ENCODE results near the gene RFLNA.

RFLNA gene

GRCh38 chr12:124332058-124332672 lies 37.3 kb downstream of the RFLNA start:
- no peak overlapping the region for H3K4me3 ChIP-seq (ENCODE audit: low read depth, low read length)
- DNase-seq (ENCODE audit: low read depth), result no peak

- no peak for DNase-seq (ENCODE audit: low read depth)
- no peak overlapping the region for H3K4me3 ChIP-seq (ENCODE audit: low read depth, low read length)
Measured at GRCh38 chr12:124332900-124333299, 38.0 kb downstream of the RFLNA start.

GRCh38 chr12:124333724-124334123 lies 38.8 kb downstream of the RFLNA start:
- H3K4me3 ChIP-seq (ENCODE audit: low read depth, low read length), result no peak overlapping the region
- no peak for DNase-seq (ENCODE audit: low read depth)

- H3K4me3 ChIP-seq (ENCODE audit: low read depth, low read length), result no peak overlapping the region
- no peak for DNase-seq (ENCODE audit: low read depth)
Measured at GRCh38 chr12:124334266-124334665, 39.4 kb downstream of the RFLNA start.

GRCh38 chr12:124334976-124335375 lies 40.1 kb downstream of the RFLNA start:
- no peak overlapping the region for H3K4me3 ChIP-seq (ENCODE audit: low read depth, low read length)
- DNase-seq (ENCODE audit: low read depth), result no peak

- no peak overlapping the region for H3K4me3 ChIP-seq (ENCODE audit: low read depth, low read length)
Measured at GRCh38 chr12:124335426-124336183, 40.7 kb downstream of the RFLNA start.

GRCh38 chr12:124336184-124336437 lies 41.2 kb downstream of the RFLNA start:
- no peak overlapping the region for H3K4me3 ChIP-seq (ENCODE audit: low read depth, low read length)
- no peak for DNase-seq (ENCODE audit: low read depth)

More at GRCh38 chr12:124335426-124336183, 40.7 kb downstream of the RFLNA start:
- DNase-seq (ENCODE audit: low read depth), result no peak

GRCh38 chr12:124336742-124337520 lies 42.0 kb downstream of the RFLNA start:
- DNase-seq (ENCODE audit: low read depth), result no peak
- H3K4me3 ChIP-seq (ENCODE audit: low read depth, low read length), result no peak overlapping the region

- DNase-seq (ENCODE audit: low read depth), result no peak
- H3K4me3 ChIP-seq (ENCODE audit: low read depth, low read length), result no peak overlapping the region
Measured at GRCh38 chr12:124337622-124338021, 42.7 kb downstream of the RFLNA start.

- DNase-seq (ENCODE audit: low read depth), result no peak
- no peak overlapping the region for H3K4me3 ChIP-seq (ENCODE audit: low read depth, low read length)
Measured at GRCh38 chr12:124338448-124338847, 43.6 kb downstream of the RFLNA start.

- no peak for DNase-seq (ENCODE audit: low read depth)
- H3K4me3 ChIP-seq (ENCODE audit: low read depth, low read length), result no peak overlapping the region
Measured at GRCh38 chr12:124338876-124339603, 44.1 kb downstream of the RFLNA start.

GRCh38 chr12:124340080-124340900 lies 45.4 kb downstream of the RFLNA start:
- DNase-seq (ENCODE audit: low read depth), result no peak
- H3K4me3 ChIP-seq (ENCODE audit: low read depth, low read length), result no peak overlapping the region

GRCh38 chr12:124341645-124342069 lies 46.8 kb downstream of the RFLNA start:
- H3K4me3 ChIP-seq (ENCODE audit: low read depth, low read length), result no peak overlapping the region
- DNase-seq (ENCODE audit: low read depth), result no peak

- DNase-seq (ENCODE audit: low read depth), result no peak
Measured at GRCh38 chr12:124344022-124344421, 49.1 kb downstream of the RFLNA start.

GRCh38 chr12:124344526-124344925 lies 49.6 kb downstream of the RFLNA start:
- no peak for DNase-seq (ENCODE audit: low read depth)
- no peak overlapping the region for H3K4me3 ChIP-seq (ENCODE audit: low read depth, low read length)

More at GRCh38 chr12:124344022-124344421, 49.1 kb downstream of the RFLNA start:
- no peak overlapping the region for H3K4me3 ChIP-seq (ENCODE audit: low read depth, low read length)

GRCh38 chr12:124345795-124346194 lies 50.9 kb downstream of the RFLNA start:
- DNase-seq (ENCODE audit: low read depth), result no peak
- H3K4me3 ChIP-seq (ENCODE audit: low read depth, low read length), result no peak overlapping the region

GRCh38 chr12:124346425-124347168 lies 51.7 kb downstream of the RFLNA start:
- H3K4me3 ChIP-seq (ENCODE audit: low read depth, low read length), result no peak overlapping the region
- DNase-seq (ENCODE audit: low read depth), result no peak

GRCh38 chr12:124347335-124347734 lies 52.4 kb downstream of the RFLNA start:
- no peak for DNase-seq (ENCODE audit: low read depth)
- no peak overlapping the region for H3K4me3 ChIP-seq (ENCODE audit: low read depth, low read length)

All from skeletal muscle cell (primary cell).